NCI-H345 treated with DMSO at 0.1 percent for 48 hours (cell line): ENCODE measurements around the gene CCDC134.
"Not testable (repeated sequence)": the region's sequence is repeated elsewhere in the genome, so short reads cannot be mapped to it uniquely, and the experiment has no call there.

Experiments used
- DNase-seq: peaks from one replicate; lab custom pipeline; 2025; ENCODE audit not compliant: unreplicated experiment; lab: John Stamatoyannopoulos, UW

CCDC134 gene

DNA sequence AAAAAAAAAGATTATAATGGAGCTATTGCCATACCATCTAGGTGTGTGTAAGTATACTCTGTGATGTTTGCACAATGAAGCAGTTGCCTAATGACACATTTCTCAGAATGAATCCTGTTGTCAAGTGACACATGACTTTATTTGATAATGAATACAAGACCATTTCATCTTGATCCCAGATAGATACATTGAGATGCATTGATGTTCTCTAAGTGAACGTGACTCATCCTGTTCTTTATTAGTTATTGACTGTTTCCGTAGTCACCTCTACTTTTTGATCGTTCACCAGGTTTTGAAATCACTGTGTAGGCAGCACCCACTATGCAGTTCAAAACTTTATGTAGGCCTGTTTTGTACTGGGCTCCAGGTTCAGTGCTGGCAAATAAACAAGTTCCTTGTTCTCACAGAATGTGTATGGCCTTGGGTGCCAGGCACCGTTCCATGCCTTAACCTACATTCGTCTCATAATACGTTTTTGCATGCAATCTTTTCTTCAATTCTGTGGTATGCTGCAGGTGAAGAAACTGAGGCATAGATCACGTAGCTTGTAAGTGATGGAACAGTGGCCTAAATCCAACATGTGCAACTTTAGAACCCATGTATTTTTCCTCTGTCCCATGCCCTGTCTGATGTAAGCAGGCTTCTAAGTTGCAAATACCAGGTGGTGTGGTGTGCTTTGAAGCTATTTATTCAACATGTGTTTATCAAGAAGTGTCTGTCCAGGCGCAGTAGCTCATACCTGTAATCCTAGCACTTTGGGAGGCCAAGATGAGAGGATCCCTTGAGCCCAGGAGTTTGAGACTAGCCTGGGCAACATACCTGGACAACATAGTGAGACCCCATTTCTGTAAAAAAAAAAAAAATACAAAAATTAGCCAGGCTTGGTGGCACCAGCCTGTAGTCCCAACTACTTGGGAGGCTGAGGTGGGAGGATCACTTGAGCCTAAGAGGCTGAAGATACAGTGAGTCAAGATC lies 42.8 kb downstream of the CCDC134 start:
- DNase-seq = no peak

DNA sequence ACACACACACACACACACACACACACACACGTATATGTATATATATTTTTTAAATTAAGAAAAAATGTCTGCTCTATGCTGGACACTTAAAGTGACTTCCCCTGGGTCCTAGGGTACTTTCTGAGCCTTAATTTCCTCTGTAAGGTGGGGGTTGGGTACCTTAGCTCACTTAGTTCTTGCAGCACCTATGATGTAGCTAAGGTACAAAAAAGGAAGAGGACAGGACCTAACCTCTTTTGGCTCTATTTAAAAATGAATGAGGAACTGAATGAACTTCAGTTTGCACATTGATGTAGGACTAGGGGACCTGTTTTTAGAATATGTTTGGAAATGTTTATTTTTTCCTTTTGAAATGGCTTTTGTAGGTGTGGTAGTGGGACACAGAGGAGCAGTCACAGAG lies 43.6 kb downstream of the CCDC134 start:
- no peak for DNase-seq

DNA sequence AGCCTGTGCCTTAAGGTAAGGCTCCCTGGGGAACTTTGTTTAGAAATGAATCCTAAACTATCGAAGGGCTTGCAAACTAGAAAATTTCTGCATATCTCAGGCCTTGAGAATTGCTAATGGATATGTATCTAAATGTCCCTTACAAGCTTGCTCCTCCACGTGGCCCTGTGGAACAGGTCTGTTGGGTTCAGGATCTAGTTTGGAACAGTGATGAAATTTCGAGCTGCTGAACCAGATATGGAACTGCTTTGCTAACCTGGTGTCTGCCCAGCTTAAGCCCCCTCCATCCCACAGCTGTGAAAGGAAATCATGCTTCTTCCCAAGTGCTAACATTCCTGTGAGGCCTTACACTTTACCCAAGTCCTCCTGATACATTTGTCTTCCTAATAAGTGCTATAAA lies 44.0 kb downstream of the CCDC134 start:
- DNase-seq = no peak

DNA sequence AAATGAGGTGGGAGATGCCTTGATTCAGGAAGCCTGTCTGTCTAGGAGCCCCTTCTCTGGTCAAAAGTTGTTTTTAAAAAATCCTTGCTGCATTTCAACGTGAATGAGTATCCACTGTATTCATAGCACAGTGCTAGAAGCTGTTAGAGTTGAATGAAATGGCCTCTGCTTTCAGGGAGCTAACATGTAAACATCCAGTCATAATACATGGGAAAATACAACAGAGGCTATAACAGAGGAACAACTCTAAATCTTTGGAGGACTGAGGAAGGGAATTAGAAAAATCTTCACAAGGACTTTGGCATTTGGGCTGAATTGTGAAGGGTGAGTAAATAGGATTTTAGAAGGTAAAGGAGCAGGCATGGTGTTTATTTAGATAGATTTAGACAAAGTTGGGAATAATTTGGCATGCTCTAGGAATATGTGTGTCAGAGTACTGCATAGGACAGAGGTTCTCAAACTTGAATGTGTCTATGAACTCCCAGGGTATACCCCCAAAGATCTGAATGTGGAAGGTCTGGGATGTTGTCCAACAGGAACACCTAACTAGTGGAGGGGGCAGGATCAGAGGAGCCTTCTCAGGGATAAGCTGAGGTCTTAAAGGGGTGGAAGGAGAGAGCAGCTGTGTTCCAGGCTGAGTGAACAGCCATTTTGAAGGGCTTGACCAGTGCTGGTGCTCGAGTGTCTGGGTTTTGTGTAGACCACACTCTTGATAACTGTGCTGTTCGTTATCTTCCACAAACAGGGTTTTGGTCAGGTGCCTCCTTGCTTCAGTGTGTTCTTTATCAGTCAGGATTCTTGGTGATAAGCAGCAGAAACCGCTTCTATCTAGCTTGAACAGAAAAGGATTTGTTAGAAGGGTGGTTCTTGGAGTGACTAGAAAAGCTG lies 45.1 kb downstream of the CCDC134 start:
- no peak for DNase-seq

DNA sequence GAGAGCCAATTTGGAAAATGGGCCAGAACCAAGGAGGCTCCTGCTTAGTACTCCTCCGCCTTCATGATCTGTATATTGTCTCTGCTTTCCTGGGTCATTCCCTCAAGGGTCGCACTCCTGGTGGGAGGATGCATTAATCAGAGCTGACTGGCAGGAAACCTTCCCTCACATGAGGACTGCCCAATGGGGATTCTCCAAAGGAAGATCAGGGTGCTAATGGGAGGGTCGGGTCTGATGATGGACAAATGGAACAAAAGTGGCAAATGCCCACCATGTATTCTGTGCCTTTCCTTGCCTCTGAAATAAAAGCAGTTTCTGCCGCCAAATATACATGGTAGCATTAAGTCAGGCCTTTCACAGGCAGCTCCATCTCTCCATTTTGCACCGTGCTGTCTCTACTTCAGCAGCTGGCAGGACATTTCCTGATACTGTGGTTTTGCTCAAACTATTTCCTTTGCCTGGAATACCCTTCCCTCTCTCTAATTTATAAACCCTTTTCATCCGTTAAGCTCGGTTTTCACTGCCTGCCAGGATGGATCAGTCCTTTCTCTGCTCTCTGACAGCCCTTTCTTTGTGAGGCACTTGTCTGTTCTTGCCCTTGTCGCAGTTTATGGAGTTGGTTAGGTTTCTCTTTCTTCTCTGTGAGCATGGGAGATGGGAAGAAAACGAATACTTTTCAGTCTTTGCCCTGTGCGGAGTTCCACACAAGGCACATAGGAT lies 45.9 kb downstream of the CCDC134 start:
- DNase-seq = no peak

DNA sequence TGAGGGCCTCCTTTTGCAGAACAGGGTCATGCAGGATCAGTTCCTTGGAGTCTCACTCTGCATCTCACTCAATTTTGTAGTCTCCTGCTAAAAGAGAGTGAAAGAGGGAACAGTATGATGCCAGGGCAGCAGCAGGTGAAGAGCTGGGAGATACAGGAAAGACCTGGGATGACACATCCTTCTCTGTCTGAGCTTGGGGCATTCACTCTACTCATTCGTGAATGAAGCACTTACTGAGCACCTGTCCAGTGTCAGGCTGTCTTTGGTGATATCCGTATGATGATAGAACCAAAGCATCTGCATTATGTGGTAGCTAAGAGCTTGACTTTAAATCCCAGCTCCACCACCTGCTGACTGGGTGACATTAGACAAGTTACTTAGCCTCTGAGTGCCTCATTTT lies 46.8 kb downstream of the CCDC134 start:
- DNase-seq = no peak

DNA sequence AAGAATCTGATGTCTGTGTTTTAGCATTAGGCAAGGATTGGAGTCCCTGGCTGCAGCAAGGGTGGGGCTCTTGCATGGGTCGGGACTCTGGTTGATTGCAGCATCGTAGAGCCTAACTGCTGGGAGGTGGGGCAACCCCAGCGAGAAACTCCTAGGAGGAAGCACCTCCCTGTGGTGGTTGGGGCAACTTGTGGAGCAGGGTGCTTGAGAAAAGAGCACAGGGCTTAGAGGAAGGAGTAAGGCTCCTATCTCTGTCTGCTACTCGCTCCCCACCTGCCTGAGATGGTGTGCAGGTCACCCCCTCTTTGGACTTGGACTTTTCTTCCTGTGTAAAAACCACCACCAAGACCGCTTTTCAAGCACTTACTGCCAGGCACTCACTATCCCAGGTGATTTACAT lies 48.0 kb downstream of the CCDC134 start:
- no peak for DNase-seq

DNA sequence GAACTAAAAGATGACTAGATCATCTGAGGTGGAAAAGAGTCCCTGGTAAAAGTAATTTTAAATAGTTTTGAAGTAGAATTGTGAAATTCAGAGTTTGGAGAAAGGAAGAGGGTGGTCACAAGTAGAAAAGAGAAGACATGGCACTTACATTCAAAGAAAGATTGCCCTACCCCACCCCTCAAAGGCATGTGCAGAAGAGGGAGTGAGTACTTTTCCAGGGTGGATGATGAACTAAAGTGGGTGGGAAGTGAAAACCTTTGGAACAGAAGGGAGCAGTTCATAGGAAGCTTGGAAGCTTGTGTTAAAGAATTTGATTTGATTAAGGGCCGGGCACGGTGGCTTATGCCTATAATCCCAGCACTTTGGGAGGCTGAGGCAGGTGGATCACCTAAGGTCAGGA lies 56.0 kb downstream of the CCDC134 start:
- no peak for DNase-seq

DNA sequence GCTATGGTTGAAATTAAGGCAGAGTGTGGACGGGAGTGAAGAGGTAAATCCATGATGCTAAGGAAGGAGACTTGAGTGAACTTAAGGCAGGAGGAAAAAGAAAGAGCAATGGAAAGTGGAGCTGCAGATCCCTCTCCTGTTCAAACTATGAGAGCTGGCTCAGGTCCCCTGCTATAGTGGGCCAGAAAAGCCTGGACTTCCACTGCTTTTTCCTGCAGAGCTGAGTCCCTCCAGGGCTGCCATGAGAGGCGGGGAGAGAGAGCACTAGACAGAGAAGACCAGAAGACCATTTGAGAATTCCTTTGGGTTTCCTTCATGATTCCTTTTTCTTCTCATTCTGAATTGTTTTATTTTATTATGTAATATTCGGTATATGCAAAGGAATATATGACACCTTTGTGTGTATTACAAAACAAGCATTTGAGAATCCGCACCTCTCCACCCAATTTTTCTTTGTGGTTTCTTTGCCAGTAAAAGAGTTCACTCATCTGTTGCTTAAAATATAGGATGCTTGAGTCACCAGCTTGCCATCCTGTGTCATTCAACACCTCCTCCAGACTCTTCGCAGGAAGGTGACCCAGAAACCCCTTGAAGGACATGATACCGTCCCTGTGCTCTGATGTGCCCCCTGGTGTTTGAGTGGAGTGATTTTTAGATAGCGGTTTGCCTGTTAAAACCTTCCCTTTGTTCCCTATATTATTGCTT lies 56.8 kb downstream of the CCDC134 start:
- no peak for DNase-seq

DNA sequence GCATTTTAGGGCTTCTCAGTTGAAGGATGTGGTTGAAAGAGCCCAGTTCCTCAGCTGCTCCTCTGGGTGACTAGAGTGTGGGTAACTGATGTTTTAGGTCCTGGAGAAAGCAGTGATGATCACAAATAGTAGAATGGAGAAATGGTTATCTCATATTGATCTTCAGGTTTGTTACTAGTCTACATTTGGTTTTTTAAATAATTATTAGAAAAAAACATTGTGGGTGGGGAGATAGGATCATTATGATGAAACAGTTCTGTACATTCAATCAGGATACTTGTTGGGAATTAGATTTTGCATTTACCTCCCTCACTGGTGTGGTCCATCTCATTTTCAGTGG lies 57.4 kb downstream of the CCDC134 start:
- DNase-seq = no peak

DNA sequence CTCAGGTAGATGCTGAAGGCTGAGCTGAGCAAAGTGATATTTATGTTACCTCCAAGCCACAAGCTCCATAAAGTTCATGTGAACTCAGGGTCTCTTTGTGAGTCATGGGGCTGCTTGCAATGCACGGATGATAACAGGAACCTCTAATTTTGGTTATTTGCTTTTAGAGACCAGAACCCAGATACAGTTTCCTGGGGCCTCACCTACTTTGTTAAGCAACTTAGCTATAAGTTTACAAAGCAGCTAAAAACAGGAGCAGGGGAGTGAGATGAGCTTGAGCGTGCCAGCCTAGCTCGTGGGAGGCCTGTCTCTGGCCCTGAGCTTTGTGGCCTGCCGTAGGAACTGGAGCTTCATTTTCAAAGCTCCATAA lies 61.7 kb downstream of the CCDC134 start:
- no peak for DNase-seq

DNA sequence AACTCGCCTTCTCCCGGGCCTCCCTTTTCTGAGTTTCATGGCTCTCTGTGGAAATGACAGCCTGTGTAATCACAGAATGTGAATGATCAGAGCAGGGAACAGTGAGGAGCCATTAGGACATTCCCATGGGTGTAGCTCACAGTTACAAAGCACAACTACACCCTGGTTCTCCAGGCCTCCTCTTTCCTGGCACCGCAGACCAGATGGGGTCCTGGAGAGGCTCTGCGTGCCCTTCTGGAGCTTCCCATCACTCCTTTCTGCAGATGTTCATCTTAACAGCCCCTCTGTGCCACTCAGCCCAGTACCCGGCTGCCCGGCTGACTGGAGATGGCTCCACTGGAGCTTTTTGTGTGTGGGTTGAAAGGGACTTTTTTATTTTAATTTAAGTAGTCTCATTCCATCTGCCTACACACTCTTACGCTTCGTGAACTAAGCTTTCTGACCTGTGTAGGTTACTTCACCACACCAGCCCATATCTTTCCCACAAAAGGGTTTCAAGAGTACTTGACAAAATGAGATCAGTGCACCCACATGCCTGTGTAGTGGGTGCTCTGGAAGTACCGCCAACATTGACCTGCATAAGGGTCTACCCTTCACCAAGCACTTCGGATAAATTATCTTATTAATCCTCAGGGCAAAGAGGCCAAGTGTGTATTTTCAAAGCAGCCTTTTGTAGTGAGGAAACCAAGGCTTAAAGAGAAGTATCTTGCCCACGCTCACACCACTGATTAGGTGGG lies 62.2 kb downstream of the CCDC134 start:
- no peak for DNase-seq

DNA sequence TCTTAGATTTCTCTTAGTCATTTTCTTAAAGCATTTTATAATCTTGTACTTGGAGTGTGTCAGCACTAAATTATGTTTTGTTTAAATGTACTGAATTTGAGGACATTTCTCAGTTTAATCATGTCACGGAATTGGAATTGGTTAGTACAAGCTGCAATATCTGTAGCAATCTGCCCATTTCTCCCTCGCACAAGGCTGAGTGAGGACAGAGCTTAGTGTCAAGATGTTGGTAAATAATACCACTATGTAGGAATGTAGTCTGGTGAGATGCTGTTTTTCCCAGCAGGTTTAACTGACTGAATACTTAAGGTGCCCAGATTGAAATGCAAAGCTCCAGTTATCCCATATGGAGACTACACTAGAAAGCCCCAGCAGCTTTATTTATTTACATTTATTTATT lies 63.0 kb downstream of the CCDC134 start:
- no peak for DNase-seq

DNA sequence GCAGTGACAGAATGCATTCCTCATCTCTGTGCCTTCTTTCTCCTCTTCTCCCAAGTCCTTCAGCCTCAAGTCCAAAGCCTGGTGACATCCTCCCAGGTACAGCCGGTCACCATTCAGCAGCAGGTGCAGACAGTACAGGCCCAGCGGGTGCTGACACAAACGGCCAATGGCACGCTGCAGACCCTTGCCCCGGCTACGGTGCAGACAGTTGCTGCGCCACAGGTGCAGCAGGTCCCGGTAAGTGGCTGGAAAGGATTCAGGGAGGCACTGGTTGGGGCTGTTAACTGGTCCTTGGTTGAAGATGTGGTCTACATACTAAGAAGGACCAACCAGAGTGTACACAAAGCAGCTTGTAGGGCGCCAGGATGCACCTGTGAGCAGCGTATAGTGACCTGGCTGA lies 68.1 kb downstream of the CCDC134 start:
- DNase-seq = no peak

DNA sequence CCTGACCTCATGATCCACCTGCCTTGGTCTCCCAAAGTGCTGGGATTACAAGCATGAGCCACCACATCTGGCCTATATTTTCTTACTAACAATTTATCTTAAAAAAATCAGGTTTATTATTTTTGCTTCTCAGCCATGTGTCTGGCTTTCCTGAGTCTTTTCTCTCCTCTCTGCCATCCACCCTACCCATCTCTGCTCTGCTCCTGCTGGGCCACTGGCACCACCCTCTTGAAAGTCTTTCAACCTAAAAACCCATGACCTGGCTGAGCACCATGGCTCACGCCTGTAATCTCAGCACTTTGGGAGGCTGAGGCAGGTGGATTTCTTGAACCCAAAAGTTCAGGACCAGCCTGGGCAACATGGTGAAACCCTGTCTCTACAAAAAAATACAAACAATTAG lies 69.6 kb downstream of the CCDC134 start:
- not testable (repeated sequence) for DNase-seq

DNA sequence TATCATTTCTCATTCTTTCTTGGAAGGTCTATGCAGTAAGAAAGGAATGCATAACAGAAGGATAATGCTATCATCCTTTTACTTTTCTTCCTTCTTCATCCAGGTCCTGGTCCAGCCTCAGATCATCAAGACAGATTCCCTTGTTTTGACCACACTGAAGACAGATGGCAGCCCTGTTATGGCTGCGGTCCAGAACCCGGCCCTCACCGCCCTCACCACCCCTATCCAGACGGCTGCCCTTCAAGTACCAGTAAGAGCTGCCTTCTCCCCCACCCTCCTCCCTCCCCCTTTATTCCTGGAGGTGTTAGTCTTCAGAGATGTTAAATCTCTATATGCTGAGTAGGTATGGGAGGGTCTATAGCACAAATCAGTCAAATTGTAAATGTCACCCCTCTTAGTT lies 70.3 kb downstream of the CCDC134 start:
- DNase-seq = no peak

DNA sequence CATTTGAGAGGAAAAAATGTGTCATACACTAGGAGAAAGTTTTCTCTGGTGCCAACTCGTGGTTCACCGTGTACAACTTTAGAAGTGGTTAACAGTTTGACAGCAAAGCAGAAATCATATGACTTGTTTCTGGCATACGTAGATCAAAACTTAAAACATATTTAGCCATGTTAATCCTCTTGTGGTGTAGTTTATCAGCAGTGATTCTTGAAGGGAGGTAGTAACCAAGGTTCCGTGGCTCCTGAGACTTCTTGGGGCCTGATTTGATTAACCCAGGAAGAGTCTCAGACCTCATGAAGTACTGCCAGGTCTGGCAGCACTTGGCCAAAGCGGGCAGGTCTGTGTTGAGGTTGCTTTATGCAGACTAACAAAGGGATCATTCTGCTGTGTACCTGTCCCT lies 72.9 kb downstream of the CCDC134 start:
- no peak for DNase-seq

DNA sequence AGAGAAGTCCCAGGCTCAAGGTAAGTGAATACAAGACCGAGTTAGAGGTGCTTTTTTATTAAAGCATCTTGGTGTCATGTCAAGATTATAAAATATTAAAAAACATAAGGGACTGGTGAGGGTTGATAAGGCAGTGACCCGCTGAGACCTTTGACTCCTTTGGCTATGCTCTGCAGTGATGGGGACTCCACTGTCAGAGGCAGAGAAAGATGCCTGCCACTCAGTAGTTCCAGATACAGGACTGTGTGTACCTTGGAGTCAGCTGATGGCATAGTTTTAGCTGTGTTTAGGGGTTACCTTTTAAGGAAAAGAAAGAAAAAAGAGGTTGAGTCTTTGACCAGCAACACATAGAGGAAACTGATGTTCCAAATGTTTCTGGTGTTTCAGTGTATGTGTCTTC lies 73.6 kb downstream of the CCDC134 start:
- no peak for DNase-seq

DNA sequence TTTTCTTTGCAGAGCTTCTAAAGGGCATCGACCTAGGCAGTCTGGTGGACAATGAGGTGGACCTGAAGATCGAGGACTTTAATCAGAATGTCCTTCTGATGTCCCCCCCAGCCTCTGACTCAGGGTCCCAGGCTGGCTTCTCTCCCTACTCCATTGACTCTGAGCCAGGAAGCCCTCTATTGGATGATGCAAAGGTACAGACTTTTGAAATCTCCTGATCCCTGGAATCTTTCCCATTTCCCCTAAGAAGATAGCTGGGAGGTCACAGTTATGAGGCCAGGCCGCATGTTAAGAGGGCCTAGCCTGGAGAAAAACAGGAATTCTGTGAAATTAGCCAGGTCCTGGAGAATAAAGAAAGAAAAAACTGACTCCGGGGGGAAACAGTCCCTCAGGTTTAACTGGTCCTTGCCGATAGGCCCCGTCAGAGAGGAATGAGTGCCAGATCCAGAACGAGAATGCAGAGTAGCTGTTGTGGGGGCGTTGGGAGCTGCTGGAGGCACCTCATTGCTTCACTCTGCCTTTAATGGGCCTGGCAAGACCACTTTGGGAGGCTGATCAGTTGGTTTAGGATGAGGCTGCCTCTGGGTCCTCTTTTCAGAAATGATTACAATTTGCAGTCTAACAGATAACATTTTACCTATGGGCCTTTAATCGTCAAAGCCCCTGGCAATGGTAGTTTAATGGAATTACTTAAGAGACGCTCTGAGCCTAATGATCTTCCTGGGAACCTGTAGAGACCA lies 75.2 kb downstream of the CCDC134 start:
- no peak for DNase-seq
